ENCODE data around the gene KAT7. TPM values are rescaled to one million over a fixed set of nuclear protein-coding genes. Genes with fewer than 3 reads are reported as not detected.
A peak's percentile ranks its signal among the peaks of the same experiment; 100 is the strongest.

The KAT7 gene
- total RNA-seq, 1 donor from 2014 or later, result 95.0 TPM

- TF ChIP-seq CTCF (IDR thresholded peaks at IDR 0.05), result no peak
- Mint-ChIP-seq H3K9me3 (no peaks in the 10 kb centered on the region), H3K4me3 (no peak overlapping the region), H3K27me3 (no peaks in the 10 kb centered on the region), H3K36me3 (ENCODE audit: low read depth) (peaks cover 14% of the 10 kb centered on the region), H3K27ac (no peak overlapping the region), H3K4me1 (peaks cover 20% of the 10 kb centered on the region)
- ATAC-seq (ENCODE audit: low read depth) (no peak), DNase-seq (no peak)
- intact Hi-C loops (cut with micrococcal nuclease), result loop anchor here (5.0 kb wide), 1 partner anchor 592 kb away; no protein-coding TSS in a partner anchor
- CTCF ChIA-PET, result no interaction called here
- POLR2A ChIA-PET, result interaction anchor here (0.5 to 2.5 kb wide), 2 partner anchors 60 to 76 kb away, joined by 3 to 9 read pairs; partner anchors contain the start of gene SLC35B1
These were observed 3.8 kb upstream of the KAT7 start for GRCh38 chr17:49784636-49785035.

- peaks cover 39% of the 10 kb centered on the region for H3K4me1 Mint-ChIP-seq
- no peak for TF ChIP-seq CTCF (IDR thresholded peaks at IDR 0.05)
- H3K36me3 Mint-ChIP-seq (ENCODE audit: low read depth), result peaks cover 43% of the 10 kb centered on the region
- DNase-seq (peak; percentile 24), ATAC-seq (ENCODE audit: low read depth) (no peak)
- peak overlapping the region; percentile 94 for H3K4me3 Mint-ChIP-seq
- peak overlapping the region; percentile 96 for H3K27ac Mint-ChIP-seq
- intact Hi-C loops (cut with micrococcal nuclease), result loop anchor here (1.0 to 5.0 kb wide), 9 partner anchors 24 to 596 kb away; partner anchors contain the start of gene FAM117A
- H3K9me3 Mint-ChIP-seq, result no peaks in the 10 kb centered on the region
- no peaks in the 10 kb centered on the region for H3K27me3 Mint-ChIP-seq
- ChIA-PET POLR2A (interaction anchor here (0.5 to 3.8 kb wide), 28 partner anchors 9 to 1817 kb away, joined by 3 to 55 read pairs (median 4); partner anchors contain the start of genes ACSF2, ATP5MC1, CDK5RAP3 and FAM117A), CTCF (interaction anchor here (1.1 to 2.3 kb wide), 6 partner anchors 9 to 220 kb away, joined by 3 to 17 read pairs (median 3); partner anchors contain the start of gene SLC35B1)
These were observed 500 bp upstream of the KAT7 start for GRCh38 chr17:49787884-49788477.

- no peak for DNase-seq
- intact Hi-C loops (cut with micrococcal nuclease), result loop anchor here (2.0 to 5.0 kb wide), 4 partner anchors 40 to 597 kb away; no protein-coding TSS in a partner anchor
- H3K9me3 Mint-ChIP-seq, result no peaks in the 10 kb centered on the region
- TF ChIP-seq CTCF (IDR thresholded peaks at IDR 0.05), result no peak
- H3K27me3 Mint-ChIP-seq, result no peaks in the 10 kb centered on the region
- ChIA-PET CTCF (no interaction called here), POLR2A (interaction anchor here (0.5 to 3.8 kb wide), 8 partner anchors 26 to 1818 kb away, joined by 3 to 55 read pairs (median 9); partner anchors contain the start of genes CDK5RAP3, FAM117A and SLC35B1)
- peak overlapping the region; percentile 94 for H3K4me3 Mint-ChIP-seq
- peak overlapping the region; percentile 96 for H3K27ac Mint-ChIP-seq
- no peak for ATAC-seq (ENCODE audit: low read depth)
- H3K4me1 Mint-ChIP-seq, result peaks cover 42% of the 10 kb centered on the region
- H3K36me3 Mint-ChIP-seq (ENCODE audit: low read depth), result peaks cover 55% of the 10 kb centered on the region
These were observed 730 bp downstream of the KAT7 start for GRCh38 chr17:49789243-49789578.

GRCh38 chr17:49793309-49793708, 4.8 kb downstream of the KAT7 start:
- no peak for ATAC-seq (ENCODE audit: low read depth)
- H3K4me3 Mint-ChIP-seq, result no peak overlapping the region
- peaks cover 86% of the 10 kb centered on the region for H3K36me3 Mint-ChIP-seq (ENCODE audit: low read depth)
- CTCF ChIA-PET, result no interaction called here
- H3K4me1 Mint-ChIP-seq, result peaks cover 36% of the 10 kb centered on the region
- intact Hi-C loops (cut with micrococcal nuclease), result no loop called here
- no peaks in the 10 kb centered on the region for H3K9me3 Mint-ChIP-seq
- no peak overlapping the region for H3K27ac Mint-ChIP-seq
- no peak for DNase-seq
- TF ChIP-seq CTCF (IDR thresholded peaks at IDR 0.05), result no peak
- no peaks in the 10 kb centered on the region for H3K27me3 Mint-ChIP-seq
- POLR2A ChIA-PET, result interaction anchor here (0.6 to 0.8 kb wide), 2 partner anchors 45 to 78 kb away, joined by 3 read pairs; no protein-coding TSS in a partner anchor

- H3K36me3 Mint-ChIP-seq (ENCODE audit: low read depth), result peaks cover 89% of the 10 kb centered on the region
- no peaks in the 10 kb centered on the region for H3K27me3 Mint-ChIP-seq
- POLR2A ChIA-PET, result interaction anchor here (1.9 kb wide), 1 partner anchor 87 kb away, joined by 4 read pairs; the partner anchor contains the start of gene SLC35B1
These were observed 6.9 kb downstream of the KAT7 start for GRCh38 chr17:49795372-49795771.

More at GRCh38 chr17:49795372-49795771, 6.9 kb downstream of the KAT7 start:
- intact Hi-C loops (cut with micrococcal nuclease), result no loop called here
- peaks cover 22% of the 10 kb centered on the region for H3K4me1 Mint-ChIP-seq
- CTCF ChIA-PET, result interaction anchor here (1.1 kb wide), 1 partner anchor 201 kb away, joined by 3 read pairs; no protein-coding TSS in a partner anchor
- H3K27ac Mint-ChIP-seq, result no peak overlapping the region
- H3K9me3 Mint-ChIP-seq, result no peaks in the 10 kb centered on the region
- no peak overlapping the region for H3K4me3 Mint-ChIP-seq
- TF ChIP-seq CTCF (IDR thresholded peaks at IDR 0.05), result no peak
- ATAC-seq (ENCODE audit: low read depth) (no peak), DNase-seq (no peak)
